ENCODE measurements around the gene KIFC1.

KIFC1 gene

DNA sequence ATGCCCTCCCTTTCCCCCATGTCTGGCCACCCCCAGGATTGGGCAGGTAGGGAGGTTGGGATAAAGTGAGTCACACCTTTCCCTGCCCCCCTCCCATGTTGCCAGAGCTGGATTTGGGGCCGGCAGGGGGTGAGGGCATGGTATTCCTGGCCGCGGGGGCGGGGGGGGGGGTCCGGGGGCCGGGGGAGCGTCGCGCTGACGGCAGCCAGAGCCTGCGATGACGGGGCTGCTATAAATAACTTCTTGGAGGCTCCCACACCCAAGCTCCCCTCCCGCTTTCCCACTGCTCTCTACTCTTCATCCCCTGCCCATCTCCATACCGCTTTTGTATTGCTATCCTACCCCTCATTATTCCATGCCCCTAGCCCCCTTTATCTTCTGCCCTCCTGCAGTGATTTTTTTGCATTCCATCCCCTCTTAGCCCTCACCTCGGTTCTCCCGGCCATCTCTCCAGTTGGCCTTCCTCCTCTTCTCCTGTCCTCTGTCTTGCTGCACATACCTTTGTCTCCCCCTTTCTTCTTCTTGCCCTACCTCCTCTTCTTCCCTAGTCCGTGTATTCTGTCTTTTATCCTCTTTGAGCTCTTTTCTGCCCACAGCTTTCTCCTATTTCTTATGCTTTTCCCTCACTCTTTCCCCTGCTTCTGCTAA, 42.0 kb downstream of the KIFC1 start:
- no peak for DNase-seq (ENCODE audit: low read depth)
- no peak overlapping the region for H3K4me3 ChIP-seq (ENCODE audit: low read depth, low read length)

DNA sequence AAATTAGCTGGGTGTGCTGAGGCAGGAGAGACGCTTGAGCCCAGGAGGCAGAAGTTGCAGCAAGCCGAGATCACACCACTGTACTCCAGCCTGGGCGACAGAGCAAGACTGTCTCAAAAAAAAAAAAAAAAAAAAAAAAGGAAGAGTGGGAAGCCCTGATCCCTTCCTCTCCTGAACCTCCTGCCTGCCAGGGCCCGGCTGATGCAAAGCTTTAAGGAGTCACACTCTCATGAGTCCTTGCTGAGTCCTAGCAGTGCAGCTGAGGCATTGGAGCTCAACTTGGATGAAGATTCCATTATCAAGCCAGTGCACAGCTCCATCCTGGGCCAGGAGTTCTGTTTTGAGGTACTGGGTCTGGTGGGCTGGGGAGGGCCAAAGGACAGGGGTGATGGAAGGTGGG, 43.3 kb downstream of the KIFC1 start:
- H3K4me3 ChIP-seq (ENCODE audit: low read depth, low read length): no peak overlapping the region
- DNase-seq (ENCODE audit: low read depth): no peak

GRCh38 chr6:33437666-33438065, 46.0 kb downstream of the KIFC1 start:
- no peak for DNase-seq (ENCODE audit: low read depth)
- H3K4me3 ChIP-seq (ENCODE audit: low read depth, low read length): no peak overlapping the region

DNA sequence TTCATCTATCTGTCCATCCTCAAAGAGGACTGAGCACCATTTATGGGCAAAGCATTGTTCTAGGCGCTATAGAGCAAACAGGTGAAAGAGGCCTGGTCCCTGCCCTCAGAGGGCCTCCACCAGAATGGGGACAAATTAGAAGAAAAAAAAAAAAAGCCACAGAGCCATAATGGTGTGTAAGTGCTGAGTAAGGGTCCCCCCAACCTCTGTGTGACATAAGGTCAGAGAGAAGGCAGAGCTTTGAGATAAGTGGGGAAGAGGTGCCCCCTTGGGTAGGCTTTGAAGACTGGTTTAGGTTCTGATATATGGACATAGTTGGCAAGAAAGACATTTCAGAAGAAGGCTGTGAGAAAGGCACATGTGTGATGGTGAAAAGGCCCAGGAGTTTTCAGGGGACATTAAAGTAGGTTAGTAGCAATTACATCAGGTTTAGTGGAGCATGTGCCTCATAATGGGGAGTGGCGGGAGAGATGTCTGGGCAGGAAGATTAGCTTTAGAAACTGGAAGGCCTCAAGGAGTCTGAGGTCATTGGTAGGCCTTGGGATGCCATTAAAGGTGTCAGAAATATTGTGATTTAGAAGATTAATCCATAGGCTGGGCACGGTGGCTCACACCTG, 47.5 kb downstream of the KIFC1 start:
- H3K4me3 ChIP-seq (ENCODE audit: low read depth, low read length): no peak overlapping the region
- no peak for DNase-seq (ENCODE audit: low read depth)

DNA sequence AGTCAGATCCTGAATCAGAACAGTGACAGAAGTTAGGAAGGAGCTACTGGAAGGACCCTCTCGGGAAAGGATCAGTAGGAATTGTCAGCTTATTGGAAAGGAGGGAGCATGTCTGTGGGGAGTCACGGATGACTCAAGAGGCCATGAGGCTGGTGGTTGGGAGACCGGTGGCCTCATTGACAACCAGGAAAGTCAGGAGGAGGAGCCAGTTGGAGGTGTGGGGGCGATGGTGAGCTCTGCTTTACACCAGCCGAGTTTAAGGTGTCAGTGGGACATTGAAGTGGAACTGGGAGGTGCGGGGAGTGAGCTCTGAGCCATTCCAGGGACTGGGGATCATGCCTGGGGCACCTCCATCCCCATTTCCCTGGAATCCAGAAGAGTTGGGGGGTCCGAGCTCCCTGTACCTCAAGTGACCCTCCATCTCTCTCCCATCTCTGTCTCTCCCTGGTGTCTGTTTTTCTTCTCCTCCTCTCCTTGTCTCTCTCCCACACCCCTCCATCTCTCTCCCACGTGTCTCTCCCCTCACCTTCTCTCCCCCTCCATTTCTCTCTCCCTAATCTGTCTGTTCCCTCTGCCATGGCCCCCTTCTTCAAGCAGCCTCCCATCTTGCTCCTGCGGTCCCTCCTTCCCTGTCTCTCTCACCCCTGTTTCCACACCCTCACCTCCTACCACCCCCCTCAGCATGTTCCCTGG, 48.5 kb downstream of the KIFC1 start:
- DNase-seq (ENCODE audit: low read depth): no peak
- no peak overlapping the region for H3K4me3 ChIP-seq (ENCODE audit: low read depth, low read length)

GRCh38 chr6:33440649-33441309, 49.2 kb downstream of the KIFC1 start:
- no peak overlapping the region for H3K4me3 ChIP-seq (ENCODE audit: low read depth, low read length)
- DNase-seq (ENCODE audit: low read depth): no peak

GRCh38 chr6:33441457-33441856, 49.8 kb downstream of the KIFC1 start:
- H3K4me3 ChIP-seq (ENCODE audit: low read depth, low read length): no peak overlapping the region
- no peak for DNase-seq (ENCODE audit: low read depth)

DNA sequence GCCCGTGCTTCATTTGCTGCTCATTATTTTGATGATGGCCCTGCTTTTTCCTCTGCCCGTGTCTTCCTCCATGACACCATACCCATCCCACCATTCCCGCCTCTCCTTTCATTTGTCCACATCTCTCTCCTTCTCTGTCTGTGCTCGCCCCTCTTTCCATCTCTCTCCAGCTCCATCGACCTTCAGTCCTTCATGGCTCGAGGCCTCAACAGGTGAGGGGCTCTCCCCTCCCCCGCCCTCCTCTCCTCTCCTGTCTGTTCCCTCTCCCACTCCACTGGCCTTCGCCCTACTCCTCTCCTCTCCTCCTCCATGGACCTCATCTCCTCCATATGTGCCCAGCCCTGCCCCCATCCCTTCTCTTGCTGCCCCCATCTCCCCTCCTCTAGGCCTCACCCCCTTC, 50.7 kb downstream of the KIFC1 start:
- no peak for DNase-seq (ENCODE audit: low read depth)
- H3K4me3 ChIP-seq (ENCODE audit: low read depth, low read length): no peak overlapping the region

- no peak for DNase-seq (ENCODE audit: low read depth)
Measured at GRCh38 chr6:33443025-33443424, 51.4 kb downstream of the KIFC1 start.

DNA sequence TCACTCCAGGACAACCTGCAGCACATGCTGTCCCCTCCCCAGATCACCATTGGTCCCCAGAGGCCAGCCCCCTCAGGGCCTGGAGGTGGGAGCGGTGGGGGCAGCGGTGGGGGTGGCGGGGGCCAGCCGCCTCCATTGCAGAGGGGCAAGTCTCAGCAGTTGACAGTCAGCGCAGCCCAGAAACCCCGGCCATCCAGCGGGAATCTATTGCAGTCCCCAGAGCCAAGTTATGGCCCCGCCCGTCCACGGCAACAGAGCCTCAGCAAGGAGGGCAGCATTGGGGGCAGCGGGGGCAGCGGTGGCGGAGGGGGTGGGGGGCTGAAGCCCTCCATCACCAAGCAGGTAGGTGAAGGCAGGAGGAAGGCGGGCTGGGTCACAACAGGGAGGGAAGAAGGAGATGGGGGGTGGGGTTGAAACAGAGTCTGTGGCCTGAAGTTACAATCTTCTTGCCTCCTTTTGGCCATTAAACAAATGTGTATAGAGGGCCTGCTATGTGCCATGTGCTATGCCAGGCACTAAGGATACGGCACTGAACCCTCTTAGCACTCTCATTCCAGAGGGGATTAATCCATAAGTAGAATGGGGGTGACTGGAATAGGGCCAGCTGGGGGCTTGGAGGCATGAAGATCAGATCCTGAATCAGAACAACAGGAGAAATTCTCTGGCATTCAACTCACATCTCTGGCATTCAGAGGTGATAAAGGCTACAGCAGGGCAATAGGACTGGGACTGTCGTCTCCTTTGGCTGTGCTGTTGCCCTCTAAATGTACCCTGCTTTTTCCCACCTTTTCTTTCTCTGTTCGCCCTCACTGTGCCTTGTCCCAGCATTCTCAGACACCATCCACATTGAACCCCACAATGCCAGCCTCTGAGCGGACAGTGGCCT, 52.2 kb downstream of the KIFC1 start:
- H3K4me3 ChIP-seq (ENCODE audit: low read depth, low read length): no peak overlapping the region
- DNase-seq (ENCODE audit: low read depth): no peak

More at GRCh38 chr6:33443025-33443424, 51.4 kb downstream of the KIFC1 start:
- H3K4me3 ChIP-seq (ENCODE audit: low read depth, low read length): no peak overlapping the region

DNA sequence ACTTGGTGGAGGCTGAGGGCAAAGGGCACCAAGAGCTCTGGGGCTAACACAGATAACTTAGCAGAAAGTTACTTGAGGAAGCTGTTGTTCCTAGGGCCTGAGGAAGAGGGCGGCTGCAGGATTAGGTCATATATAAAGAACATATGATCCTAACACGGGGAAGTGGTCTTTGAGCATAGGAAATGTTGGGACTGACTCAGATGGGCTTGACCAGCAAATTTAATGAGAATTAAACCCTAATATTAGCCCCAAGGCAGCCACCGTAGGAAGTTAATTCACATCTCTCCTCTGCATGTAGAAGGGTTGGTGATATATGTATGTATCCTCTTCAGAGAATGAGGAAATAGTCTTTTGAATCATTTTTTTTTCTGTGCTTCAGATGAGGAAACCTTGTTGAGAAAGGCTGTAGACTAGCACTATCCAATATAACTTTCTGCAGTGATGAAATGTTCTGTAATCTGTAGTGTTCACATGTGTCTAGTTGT, 53.5 kb downstream of the KIFC1 start:
- no peak overlapping the region for H3K4me3 ChIP-seq (ENCODE audit: low read depth, low read length)
- no peak for DNase-seq (ENCODE audit: low read depth)

DNA sequence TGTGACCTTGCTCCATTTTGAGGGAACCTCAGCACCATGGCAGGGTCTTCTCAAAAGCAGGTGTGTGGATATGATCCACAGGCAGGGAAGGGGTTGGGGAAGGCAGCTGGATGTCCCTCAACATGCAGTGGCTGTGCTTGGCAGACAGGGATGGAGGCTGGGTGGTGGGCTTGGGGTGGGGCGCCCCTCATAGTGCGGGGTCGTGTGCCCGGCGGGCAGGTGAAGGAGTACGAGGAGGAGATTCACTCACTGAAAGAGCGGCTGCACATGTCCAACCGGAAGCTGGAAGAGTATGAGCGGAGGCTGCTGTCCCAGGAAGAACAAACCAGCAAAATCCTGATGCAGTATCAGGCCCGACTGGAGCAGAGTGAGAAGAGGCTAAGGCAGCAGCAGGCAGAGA, 54.7 kb downstream of the KIFC1 start:
- no peak overlapping the region for H3K4me3 ChIP-seq (ENCODE audit: low read depth, low read length)

DNA sequence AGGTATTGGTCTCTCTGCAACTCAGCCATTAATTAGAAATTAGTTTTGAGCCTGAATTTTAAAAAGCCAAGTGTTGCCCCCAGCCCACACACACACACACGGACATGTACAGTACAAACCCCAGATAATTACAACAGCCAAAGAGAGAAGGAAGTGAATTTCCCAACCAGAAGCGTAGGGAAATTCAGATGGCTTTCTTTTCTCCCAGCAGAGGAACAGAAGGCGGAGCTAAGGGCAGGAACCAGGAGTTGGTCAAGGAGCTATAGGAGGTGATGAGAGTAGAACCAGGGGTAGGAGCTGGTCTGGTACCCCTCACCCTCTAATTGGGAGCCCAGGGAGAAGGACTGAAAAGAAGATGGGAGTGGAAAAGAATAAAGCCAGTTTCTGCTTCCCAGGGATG, 58.8 kb downstream of the KIFC1 start:
- no peak overlapping the region for H3K4me3 ChIP-seq (ENCODE audit: low read depth, low read length)
- DNase-seq (ENCODE audit: low read depth): no peak

More for the DNA sequence above, 54.7 kb downstream of the KIFC1 start:
- no peak for DNase-seq (ENCODE audit: low read depth)

DNA sequence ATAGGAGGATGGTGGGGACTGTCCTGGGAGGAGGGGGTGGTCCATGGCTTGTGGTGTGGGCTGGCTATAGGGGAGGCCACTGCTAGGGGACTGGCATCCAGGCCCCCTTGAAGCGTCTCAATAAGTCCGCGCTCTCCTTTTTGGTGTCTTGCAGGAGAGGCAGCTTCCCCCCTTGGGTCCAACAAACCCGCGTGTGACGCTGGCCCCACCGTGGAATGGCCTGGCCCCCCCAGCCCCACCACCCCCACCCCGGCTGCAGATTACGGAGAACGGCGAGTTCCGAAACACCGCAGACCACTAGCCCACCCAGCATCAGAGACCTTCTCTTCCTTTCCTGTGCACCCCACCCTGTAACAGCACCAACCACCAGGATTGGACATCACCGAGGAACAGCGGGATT, 60.0 kb downstream of the KIFC1 start:
- DNase-seq (ENCODE audit: low read depth): no peak

GRCh38 chr6:33452496-33452895, 60.9 kb downstream of the KIFC1 start:
- no peak for DNase-seq (ENCODE audit: low read depth)
- no peak overlapping the region for H3K4me3 ChIP-seq (ENCODE audit: low read depth, low read length)

More for the DNA sequence above, 60.0 kb downstream of the KIFC1 start:
- no peak overlapping the region for H3K4me3 ChIP-seq (ENCODE audit: low read depth, low read length)

DNA sequence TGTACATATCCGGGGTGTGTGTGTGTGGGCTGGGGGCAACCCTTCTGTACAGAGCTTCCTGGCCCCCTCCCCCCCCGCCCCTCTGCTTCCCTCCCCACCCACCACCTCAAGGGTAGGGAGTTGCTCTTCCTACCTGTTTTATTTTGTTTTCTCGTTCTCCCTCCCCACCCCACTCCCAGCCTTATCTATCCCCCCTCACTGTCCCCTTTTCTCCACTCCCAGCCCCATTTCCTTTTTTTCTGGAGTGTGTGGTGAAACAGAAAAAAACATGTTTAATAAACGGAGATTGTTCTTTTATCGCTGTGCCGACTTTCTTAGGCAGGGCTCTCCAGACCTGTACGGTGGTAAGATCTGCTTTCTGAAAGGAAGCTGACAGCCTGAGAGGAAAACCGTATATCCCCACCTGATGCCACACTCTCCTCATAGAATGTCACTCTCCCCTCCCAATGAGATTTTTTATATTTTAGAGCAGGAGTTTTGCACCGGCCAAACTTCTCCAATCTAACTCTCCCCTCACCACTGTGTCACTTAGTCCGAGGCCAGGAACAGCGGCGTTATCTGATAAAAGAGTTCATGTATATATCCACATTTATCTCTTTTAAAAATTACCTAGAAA, 61.9 kb downstream of the KIFC1 start:
- peak overlapping the region; percentile 96 for H3K4me3 ChIP-seq (ENCODE audit: low read depth, low read length)
- DNase-seq (ENCODE audit: low read depth): no peak

- peak within 1 kb of the TSS; percentile 96 for H3K4me3 ChIP-seq (ENCODE audit: low read depth, low read length)
- peak; percentile 88 for DNase-seq (ENCODE audit: low read depth)
Measured at GRCh38 chr6:33454009-33454946, 62.7 kb downstream of the KIFC1 start, which contains the start of gene ZBTB9. Gene ZBTB9 (plus strand): TSS chr6:33454576. CDS start chr6:33455101, 525 bp downstream.

DNA sequence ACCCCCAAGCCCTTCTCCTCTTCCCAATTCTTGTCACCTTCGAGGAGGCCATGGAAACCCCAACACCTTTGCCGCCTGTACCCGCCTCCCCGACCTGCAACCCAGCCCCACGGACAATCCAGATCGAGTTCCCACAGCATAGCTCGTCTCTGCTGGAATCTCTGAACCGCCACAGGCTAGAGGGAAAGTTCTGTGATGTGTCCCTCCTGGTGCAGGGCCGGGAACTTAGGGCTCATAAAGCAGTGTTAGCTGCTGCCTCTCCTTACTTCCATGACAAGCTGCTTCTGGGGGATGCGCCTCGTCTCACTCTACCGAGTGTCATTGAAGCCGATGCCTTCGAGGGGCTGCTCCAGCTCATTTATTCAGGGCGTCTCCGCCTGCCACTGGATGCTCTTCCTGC, 63.4 kb downstream of the KIFC1 start:
- no peak for DNase-seq (ENCODE audit: low read depth)
- H3K4me3 ChIP-seq (ENCODE audit: low read depth, low read length): peak overlapping the region; percentile 96

Data from skeletal muscle cell (primary cell).